Fibroblast of the aortic adventitia (primary cell): ENCODE measurements around the gene FAM149B1. TPM values are rescaled to one million over a fixed set of nuclear protein-coding genes. Genes with fewer than 3 reads are reported as not detected.

Source experiments
- DNase-seq: peaks from one replicate; pipeline ENCODE4 v3.0.0-alpha.2; 2010; ENCODE audit warnings: low read depth
- H3K4me3 ChIP-seq: 2 replicates; pipeline ENCODE4 v1.5.1; 2011; ENCODE audit warnings: low read depth, mild to moderate bottlenecking, control low read depth, low read length, moderate library complexity
- small RNA-seq: library from RNA; depleted of rRNA; stranded (forward); fragments of <200 nt; gene quantifications from one replicate; pipeline ENCODE3, GENCODE V24; 2012
- total RNA-seq: library from RNA; depleted of rRNA; stranded (reverse); fragments of >200 nt; gene quantifications from 2 replicates; pipeline ENCODE4 v1.2.3, GENCODE V29; 2012; ENCODE audit warnings: low replicate concordance
- TF ChIP-seq, protein P1 (sequence below): IDR thresholded peaks from 2 replicates; pipeline ENCODE4 v1.5.1; 2011; ENCODE audit warnings: mild to moderate bottlenecking, low read length, control low read depth, inconsistent platforms; ENCODE audit not compliant: insufficient read depth

The FAM149B1 gene
- total RNA-seq, 1 donor: 30.8 TPM

DNA sequence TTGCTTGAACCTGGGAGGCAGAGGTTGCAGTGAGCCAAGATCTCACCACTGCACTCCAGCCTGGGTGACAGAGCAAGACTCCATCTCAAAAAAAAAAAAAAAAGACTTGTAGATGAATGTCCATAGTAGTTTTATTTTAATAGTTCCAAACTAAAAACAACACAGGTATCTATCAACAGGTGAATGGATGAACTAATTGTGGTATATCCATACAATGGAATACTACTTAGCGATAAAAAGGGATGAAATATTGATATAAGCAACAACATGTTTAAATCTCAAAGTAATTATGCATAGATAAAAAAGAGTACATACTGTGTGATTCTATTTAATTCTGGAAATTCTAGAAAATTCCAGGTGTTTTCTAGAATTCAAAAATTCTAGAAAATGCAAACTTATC, 122.0 kb downstream of the FAM149B1 start:
- no peak overlapping the region for H3K4me3 ChIP-seq
- TF ChIP-seq, protein P1, sequence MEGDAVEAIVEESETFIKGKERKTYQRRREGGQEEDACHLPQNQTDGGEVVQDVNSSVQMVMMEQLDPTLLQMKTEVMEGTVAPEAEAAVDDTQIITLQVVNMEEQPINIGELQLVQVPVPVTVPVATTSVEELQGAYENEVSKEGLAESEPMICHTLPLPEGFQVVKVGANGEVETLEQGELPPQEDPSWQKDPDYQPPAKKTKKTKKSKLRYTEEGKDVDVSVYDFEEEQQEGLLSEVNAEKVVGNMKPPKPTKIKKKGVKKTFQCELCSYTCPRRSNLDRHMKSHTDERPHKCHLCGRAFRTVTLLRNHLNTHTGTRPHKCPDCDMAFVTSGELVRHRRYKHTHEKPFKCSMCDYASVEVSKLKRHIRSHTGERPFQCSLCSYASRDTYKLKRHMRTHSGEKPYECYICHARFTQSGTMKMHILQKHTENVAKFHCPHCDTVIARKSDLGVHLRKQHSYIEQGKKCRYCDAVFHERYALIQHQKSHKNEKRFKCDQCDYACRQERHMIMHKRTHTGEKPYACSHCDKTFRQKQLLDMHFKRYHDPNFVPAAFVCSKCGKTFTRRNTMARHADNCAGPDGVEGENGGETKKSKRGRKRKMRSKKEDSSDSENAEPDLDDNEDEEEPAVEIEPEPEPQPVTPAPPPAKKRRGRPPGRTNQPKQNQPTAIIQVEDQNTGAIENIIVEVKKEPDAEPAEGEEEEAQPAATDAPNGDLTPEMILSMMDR: no peak
- DNase-seq: no peak

DNA sequence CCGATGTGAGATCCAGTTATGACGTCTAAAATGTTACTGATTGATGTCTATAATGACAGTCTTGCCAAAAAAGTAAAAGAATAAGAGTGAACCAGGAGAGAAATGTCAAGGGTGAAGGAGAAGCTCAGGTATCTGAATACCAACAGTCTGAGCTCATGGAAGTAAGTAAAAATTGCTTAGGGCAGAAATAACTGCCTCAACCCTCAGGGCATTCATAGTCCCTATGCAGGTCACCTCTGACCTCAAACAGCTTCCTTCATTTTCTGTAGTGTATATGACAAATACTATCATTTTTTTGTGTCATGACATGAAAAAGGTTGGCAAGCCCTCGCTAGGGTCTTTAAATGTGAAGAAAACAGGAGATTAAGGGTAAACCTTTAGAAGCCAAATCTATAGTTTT, 125.5 kb downstream of the FAM149B1 start:
- no peak overlapping the region for H3K4me3 ChIP-seq
- DNase-seq: no peak
- TF ChIP-seq, protein P1: no peak

Small RNA genes within 50 kb of the gene (small RNA-seq; reads per million reads assigned to genes)
- gene RF00019 (not detected), gene RNU6-833P (not detected), gene SNORA11F (1,125 reads per million, percentile 99 among the genes with 10 or more reads in this experiment)

Other genes starting within 250 kb of the FAM149B1 start
- not detected in 2 replicates for gene PLA2G12B, start 213.3 kb upstream of the FAM149B1 start, total RNA-seq
- gene P4HA1, start 71.3 kb upstream of the FAM149B1 start, total RNA-seq: 159 and 170 TPM in 2 replicates
- gene NUDT13, start 57.7 kb upstream of the FAM149B1 start, total RNA-seq: 1.8 TPM in 2 replicates
- 24.0 and 33.3 TPM in 2 replicates for gene ECD, start 111 bp upstream of the FAM149B1 start, total RNA-seq
- gene DNAJC9, start 79.1 kb downstream of the FAM149B1 start, total RNA-seq: 18.7 and 41.0 TPM in 2 replicates
- 45.4 and 83.2 TPM in 2 replicates for gene MRPS16, start 84.5 kb downstream of the FAM149B1 start, total RNA-seq
- 1.4 and 6.1 TPM in 2 replicates for gene CFAP70, start 190.7 kb downstream of the FAM149B1 start, total RNA-seq
- 47.5 and 158 TPM in 2 replicates for gene ANXA7, start 245.9 kb downstream of the FAM149B1 start, total RNA-seq